Anterior cingulate cortex (tissue), 58 donors: ENCODE results near the gene USP9Y.
A peak's percentile ranks its signal among the peaks of the same experiment; 100 is the strongest.

Experiments used
- DNase-seq, 58 donors: peaks; one replicate each; lab custom pipeline; 2025; lab: John Stamatoyannopoulos, UW

USP9Y gene

GRCh38 chrY:12765976-12766375 is 64.9 kb downstream of the USP9Y start:
- no peak for DNase-seq

- DNase-seq, result no peak
These were observed 83.5 kb downstream of the USP9Y start for GRCh38 chrY:12784521-12784920.

DNA sequence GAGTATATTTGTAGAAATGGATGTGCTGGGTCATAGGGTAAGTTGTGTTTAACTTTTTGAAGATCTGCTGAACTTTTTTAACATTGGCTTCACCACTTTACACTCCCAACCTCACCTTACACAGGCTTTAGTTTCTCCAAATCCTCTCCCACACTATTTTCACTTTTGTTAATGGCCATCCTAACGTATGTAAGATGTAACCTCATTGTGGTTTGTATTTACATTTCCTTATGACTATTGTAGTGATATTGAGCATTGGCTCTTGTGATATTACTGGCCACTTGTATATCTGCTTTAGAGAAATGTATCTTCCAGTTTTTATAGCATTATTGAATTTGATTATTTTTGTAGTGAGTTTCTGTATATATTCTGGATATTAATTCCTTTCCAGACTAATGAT is 93.0 kb downstream of the USP9Y start:
- no peak for DNase-seq

DNA sequence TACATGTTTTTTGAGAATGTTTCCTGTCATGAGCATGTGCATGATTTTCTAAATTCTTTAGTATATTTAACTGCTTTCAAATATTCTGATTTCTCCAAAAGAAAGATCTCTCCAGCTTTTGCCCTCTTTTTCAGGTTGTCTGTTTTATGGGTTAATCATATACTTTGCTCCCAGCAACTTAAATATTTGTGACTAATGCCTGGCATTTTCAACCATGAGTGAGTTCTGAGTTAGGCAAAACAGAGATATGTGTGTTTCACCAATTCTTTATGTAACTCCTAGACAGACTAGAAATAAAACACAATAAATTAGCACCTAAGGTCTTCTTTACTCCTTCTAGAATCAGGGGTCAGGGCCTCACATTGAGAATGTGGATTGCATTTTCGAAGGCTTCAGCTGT is 107.0 kb downstream of the USP9Y start:
- no peak for DNase-seq

DNA sequence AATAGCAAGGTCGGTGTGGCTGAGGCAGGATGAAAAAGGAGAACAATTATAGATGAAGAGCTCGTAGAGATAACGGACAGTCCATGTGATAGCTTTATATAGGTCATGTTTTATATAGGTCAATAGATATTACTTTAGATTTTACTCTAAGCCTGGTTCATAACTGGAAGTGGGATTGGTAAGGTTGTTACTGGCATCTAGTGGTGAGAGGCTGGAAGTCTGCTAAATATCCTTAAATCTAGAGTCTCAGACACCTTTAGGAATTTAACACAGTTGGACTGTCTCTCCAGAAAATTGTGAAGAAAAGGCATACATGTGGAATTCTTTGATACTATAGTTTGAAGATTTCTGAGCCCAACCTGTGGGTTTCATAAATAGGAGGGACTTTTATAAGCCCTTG is 108.0 kb downstream of the USP9Y start:
- no peak for DNase-seq

DNA sequence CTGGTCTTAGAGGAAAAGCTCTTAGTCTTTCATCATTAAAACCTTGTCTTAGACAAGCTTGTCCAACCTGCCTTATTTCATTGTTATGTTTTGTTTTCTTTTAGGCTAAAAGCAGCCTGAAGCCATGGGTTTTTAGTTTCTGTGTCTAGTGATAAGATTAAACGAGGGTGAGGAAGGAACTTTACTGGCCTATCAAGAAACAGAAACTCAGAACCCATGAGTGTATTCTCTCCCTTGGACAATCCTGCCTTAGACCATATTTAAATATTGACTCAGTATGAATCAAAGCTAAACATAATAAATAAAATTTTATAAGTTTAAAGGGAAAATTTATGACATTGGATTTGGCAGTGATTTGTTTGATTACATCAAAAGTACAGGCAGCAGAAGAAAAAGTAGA is 122.4 kb downstream of the USP9Y start:
- DNase-seq, result no peak

DNA sequence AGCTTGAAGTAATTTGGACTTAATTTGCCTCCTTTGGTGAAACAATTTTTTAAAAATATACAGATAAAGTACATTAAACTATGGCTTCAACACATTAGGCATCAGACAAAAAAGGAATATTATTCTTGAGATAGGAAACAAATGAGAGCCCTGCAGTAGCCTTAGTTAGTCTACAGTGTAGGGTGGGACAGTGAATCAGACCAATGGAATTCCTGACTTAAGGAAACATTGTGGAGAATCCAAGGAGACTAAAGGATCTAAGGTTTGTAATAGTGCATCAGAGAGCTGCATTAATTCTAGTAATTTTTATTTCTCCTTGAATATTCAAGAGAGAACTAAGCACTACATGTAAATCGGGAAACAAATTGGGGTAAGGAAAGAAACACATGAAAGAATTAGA is 125.8 kb downstream of the USP9Y start:
- no peak for DNase-seq

DNA sequence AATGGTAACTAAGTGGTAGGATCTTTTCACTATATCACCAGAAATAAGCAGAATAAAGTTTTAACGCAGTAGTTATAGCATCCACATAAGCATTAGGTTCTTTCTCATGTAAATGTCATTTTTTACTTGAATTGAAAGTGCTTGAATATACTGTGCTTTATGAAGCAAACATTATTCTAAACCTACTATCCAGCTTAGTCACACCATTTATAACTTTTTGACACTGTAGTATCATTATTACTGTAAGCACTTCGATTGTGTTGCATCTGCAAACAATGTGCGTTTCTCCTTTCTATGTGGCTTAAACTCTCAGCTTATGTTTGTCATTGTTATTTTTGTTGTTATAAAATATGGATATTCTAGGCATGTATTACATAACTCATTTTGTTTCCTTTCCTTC is 132.3 kb downstream of the USP9Y start:
- no peak for DNase-seq

DNA sequence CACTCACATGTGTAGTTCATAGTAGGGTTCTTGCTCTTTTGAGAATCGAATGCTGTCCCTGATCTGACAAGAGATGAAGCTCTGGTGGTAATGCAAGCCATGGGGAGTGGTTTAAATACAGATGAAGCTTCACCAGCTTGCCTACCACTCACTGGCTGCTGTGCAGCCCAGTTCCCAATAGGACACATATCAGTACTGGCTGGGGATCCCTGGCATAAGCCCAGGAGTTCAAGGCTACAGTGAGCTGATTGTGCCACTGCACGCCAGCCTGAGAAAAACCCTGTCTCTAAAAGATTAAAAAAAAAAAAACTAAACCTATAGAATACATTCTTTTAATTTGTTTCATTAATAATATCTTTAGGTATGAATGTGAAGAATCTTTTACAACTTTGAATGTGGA is 136.5 kb downstream of the USP9Y start:
- peak in 6 of 58 donors; percentile 0 to 10 (median 0) for DNase-seq

- no peak for DNase-seq
These were observed 140.3 kb downstream of the USP9Y start for GRCh38 chrY:12841368-12841767.

- DNase-seq, result no peak
These were observed 145.8 kb downstream of the USP9Y start for GRCh38 chrY:12846793-12847192.

- no peak for DNase-seq
These were observed 154.8 kb downstream of the USP9Y start for GRCh38 chrY:12855791-12856275.

- DNase-seq, result no peak
These were observed 166.9 kb downstream of the USP9Y start for GRCh38 chrY:12867960-12868359.

DNA sequence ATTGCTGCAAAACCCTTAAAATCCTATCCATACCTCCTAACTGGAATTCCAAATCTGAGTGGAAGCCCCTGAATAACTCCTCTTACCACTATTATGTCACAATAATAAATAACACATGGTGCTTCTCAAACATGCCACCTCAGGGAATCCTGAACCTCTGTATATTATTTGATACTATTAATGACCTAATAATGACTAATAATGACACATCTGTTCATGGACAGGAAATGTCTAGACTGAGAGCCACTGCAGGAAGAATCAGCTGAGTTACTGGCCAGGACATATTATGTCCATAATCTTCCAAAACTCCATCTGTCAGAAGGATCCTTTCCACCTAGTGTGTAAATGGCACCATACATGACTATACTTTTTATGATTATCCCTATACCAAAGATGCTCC is 195.9 kb downstream of the USP9Y start:
- DNase-seq, result no peak

DNA sequence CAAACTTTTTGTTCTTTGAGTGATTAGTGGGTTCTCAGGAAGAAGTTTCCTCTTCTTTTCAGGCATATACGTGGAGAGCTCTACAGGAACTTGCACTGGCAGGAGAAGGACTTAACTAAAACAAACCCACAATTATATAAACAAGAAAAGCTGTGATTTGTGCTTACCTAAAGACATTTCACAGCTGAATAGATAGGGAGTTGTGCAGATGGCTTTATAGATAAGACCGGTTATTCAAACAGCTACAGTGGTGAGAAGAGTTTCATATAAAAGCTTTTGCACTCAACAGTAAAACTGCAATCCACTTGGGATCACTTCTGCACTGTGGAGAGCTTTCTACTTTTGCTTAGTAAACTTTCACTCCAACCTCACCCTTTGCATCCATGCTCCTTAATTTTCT is 197.6 kb downstream of the USP9Y start:
- DNase-seq, result no peak

- DNase-seq, result peak in 33 of 58 donors; percentile 16 to 87 (median 72)
These were observed 203.8 kb downstream of the USP9Y start, which contains the start of gene DDX3Y for GRCh38 chrY:12904618-12905516. Gene DDX3Y (plus strand): TSS chrY:12904868. CDS start chrY:12904937, 69 bp downstream.

DNA sequence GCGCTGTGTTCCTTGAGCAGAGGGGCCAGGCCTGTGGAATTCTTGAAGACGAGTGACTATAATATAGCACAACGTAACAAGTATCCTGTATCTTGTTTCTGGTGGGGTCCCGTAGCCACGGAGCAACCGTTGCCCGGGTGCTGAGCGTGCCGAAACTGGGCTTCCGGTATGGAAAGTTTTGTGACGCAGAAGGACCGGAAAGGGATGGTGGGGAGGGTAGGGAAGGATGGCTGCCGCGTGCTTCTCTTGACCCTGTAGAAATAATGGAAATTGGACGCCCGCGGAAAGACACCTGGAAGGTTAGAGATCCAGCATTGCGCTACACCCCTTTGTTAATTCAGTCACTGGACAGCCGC is 204.5 kb downstream of the USP9Y start:
- peak in 32 of 58 donors; percentile 2 to 72 (median 48) for DNase-seq

GRCh38 chrY:12905895-12906294 is 204.9 kb downstream of the USP9Y start:
- peak in 1 of 58 donors; percentile 5 for DNase-seq
